NOMO-1 treated with dmso at 0.1 percent for 144 hours (cell line): ENCODE data around the gene UBE2E2.
"Not testable (repeated sequence)": the region's sequence is repeated elsewhere in the genome, so short reads cannot be mapped to it uniquely, and the experiment has no call there.

Source experiments
- DNase-seq: peaks from one replicate; lab custom pipeline; 2025; ENCODE audit not compliant: unreplicated experiment; lab: John Stamatoyannopoulos, UW

Gene UBE2E2

GRCh38 chr3:23202921-23203707 lies at the start of gene UBE2E2:
TSS of gene UBE2E2 (plus strand) at chr3:23203327.
- peak; percentile 35 for DNase-seq

GRCh38 chr3:23153436-23153835 lies 49.7 kb upstream of the UBE2E2 start:
- DNase-seq, result no peak

- no peak for DNase-seq
These were observed 45.8 kb upstream of the UBE2E2 start for GRCh38 chr3:23157331-23157730.

- no peak for DNase-seq
These were observed 43.2 kb upstream of the UBE2E2 start for GRCh38 chr3:23159929-23160328.

- no peak for DNase-seq
These were observed 41.8 kb upstream of the UBE2E2 start for GRCh38 chr3:23161308-23161707.

- no peak for DNase-seq
These were observed 41.1 kb upstream of the UBE2E2 start for GRCh38 chr3:23161896-23162570.

- DNase-seq, result no peak
These were observed 40.2 kb upstream of the UBE2E2 start for GRCh38 chr3:23162934-23163333.

GRCh38 chr3:23164746-23165145 lies 38.4 kb upstream of the UBE2E2 start:
- DNase-seq, result no peak

- DNase-seq, result no peak
These were observed 37.6 kb upstream of the UBE2E2 start for GRCh38 chr3:23165571-23165970.

- no peak for DNase-seq
These were observed 36.9 kb upstream of the UBE2E2 start for GRCh38 chr3:23166276-23166675.

GRCh38 chr3:23166845-23167244 lies 36.3 kb upstream of the UBE2E2 start:
- DNase-seq, result no peak

- no peak for DNase-seq
These were observed 33.6 kb upstream of the UBE2E2 start for GRCh38 chr3:23169551-23169950.

- no peak for DNase-seq
These were observed 32.8 kb upstream of the UBE2E2 start for GRCh38 chr3:23170291-23170690.

GRCh38 chr3:23172059-23172458 lies 31.1 kb upstream of the UBE2E2 start:
- no peak for DNase-seq

GRCh38 chr3:23174426-23175039 lies 28.6 kb upstream of the UBE2E2 start:
- DNase-seq, result no peak

- no peak for DNase-seq
These were observed 27.6 kb upstream of the UBE2E2 start for GRCh38 chr3:23175341-23176083.

- not testable (repeated sequence) for DNase-seq
These were observed 26.3 kb upstream of the UBE2E2 start for GRCh38 chr3:23176839-23177238.

GRCh38 chr3:23182996-23183513 lies 20.1 kb upstream of the UBE2E2 start:
- DNase-seq, result no peak

- DNase-seq, result no peak
These were observed 19.4 kb upstream of the UBE2E2 start for GRCh38 chr3:23183731-23184130.

GRCh38 chr3:23185861-23186260 lies 17.3 kb upstream of the UBE2E2 start:
- DNase-seq, result no peak

- no peak for DNase-seq
These were observed 13.9 kb upstream of the UBE2E2 start for GRCh38 chr3:23189187-23189586.
